Smooth muscle cell of the coronary artery (primary cell): ENCODE measurements around the gene FCRLB. TPM values are rescaled to one million over a fixed set of nuclear protein-coding genes. Genes with fewer than 3 reads are reported as not detected.

ENCODE experiments used
- total RNA-seq: library from RNA; depleted of rRNA; stranded (reverse); fragments of >200 nt; gene quantifications from 2 replicates; pipeline ENCODE4 v1.2.3, GENCODE V29; 2014; ENCODE audit warnings: low replicate concordance

The FCRLB gene
- 0.59 and 0.83 TPM in 2 replicates for total RNA-seq

DNA sequence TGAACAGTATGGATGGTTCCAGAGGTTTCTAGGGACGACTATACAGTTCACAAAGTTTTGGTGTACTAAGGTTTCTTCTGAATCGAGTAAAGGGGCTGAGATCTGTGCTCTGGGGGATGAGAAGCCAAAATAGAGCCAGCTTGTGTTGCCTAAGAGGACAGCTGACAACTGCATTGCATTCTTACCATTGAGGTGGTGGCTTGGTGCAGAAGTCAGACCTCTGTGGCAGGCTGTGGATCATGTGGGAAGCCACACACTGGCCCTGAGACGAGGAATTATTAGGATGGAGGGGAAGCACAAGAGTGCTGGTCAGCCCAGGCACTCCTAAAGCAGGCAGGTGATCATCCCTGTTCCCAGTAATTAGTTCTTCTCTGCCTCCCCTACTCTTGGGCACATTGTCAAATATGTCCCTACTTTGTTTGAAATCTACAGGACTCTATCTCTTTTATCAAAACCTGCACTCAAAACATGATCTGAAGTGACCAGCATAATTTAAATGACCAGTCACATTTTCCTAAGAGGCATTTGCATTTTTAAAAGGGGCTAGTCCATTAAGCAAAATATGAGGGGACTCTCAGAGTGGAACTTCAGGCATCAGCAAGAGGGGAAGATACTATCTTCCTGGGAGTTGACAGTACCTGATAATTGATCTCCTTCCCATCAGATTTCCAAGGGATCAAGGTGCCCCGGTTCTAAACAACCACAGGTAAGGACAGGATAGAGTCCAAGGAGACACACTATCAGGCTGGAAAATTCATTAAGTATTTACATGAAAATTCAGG is at the start of gene FCRLB:
FCRLB (plus strand) TSS at position 589 of the 782 bp plus-strand sequence. CDS start 1,129 bp downstream, outside the sequence.

GRCh38 chr1:161706482-161707347 is 14.6 kb upstream of the FCRLB start, which contains the start of gene FCRLA:
FCRLA (plus strand) TSS chr1:161707229; CDS start chr1:161707265, 36 bp downstream.

DNA sequence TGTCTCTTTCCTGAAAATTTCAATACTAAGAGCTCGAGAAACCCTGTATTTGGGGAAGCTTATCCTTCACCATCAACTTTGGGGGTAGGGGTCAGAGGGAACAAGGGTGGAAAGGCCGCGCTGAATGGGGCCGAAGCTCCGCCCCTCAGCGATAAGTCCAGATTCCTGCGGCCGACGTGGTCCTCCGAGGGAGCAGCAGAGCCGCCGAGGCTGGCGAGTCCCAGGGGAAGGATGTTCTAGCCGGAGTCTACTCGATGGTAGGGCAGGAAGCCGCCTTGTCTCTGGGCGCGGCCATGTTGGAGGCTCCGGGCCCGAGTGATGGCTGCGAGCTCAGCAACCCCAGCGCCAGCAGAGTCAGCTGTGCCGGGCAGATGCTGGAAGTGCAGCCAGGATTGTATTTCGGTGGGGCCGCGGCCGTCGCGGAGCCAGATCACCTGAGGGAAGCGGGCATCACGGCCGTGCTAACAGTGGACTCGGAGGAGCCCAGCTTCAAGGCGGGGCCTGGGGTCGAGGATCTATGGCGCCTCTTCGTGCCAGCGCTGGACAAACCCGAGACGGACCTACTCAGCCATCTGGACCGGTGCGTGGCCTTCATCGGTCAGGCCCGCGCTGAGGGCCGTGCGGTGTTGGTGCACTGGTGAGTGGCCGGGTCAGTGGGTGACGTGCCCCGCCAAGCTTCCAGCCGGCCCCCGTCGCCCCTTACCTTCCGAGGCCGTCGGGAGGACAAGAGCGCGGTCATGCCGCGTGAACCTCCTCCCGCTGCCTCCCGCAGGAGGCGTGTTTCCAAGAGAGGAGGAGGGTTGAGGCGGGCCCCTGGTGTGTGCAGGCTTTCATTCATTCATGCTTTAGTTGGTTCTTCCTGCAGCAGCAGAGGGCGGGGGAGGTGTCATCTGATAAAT is 28.4 kb downstream of the FCRLB start, which contains the start of gene DUSP12:
DUSP12 (plus strand) TSS at position 278 of the 899 bp plus-strand sequence; CDS start at position 294, 16 bp downstream.

GRCh38 chr1:161766102-161766981 is 45.0 kb downstream of the FCRLB start, which contains the start of gene ATF6:
ATF6 (plus strand) TSS chr1:161766320; CDS start chr1:161766361, 41 bp downstream.

Other genes starting within 250 kb of the FCRLB start
- gene FCGR2A, start 216.1 kb upstream of the FCRLB start, total RNA-seq: not detected in 2 replicates
- gene HSPA6, start 197.0 kb upstream of the FCRLB start, total RNA-seq: 0.75 and 0.94 TPM in 2 replicates
- gene FCGR3A, start 171.7 kb upstream of the FCRLB start, total RNA-seq: not detected in 2 replicates
- not detected in 2 replicates for gene FCGR3B, start 90.4 kb upstream of the FCRLB start, total RNA-seq
- not detected in 2 replicates for gene FCGR2B, start 58.4 kb upstream of the FCRLB start, total RNA-seq
- 0.45 and 0.47 TPM in 2 replicates for gene FCRLA, start 14.3 kb upstream of the FCRLB start, total RNA-seq
- 17.9 and 31.0 TPM in 2 replicates for gene DUSP12, start 28.2 kb downstream of the FCRLB start, total RNA-seq
- 9.6 and 16.7 TPM in 2 replicates for gene ATF6, start 44.8 kb downstream of the FCRLB start, total RNA-seq